ENCODE data around the gene SLC9C1.

GRCh38 chr3:112143251-112143650, 150.8 kb downstream of the SLC9C1 start:
- TF ChIP-seq CTCF (conservative IDR thresholded peaks at IDR 0.05 in 1 of 2, IDR thresholded peaks at IDR 0.05 in 1 of 2; ENCODE audit: low read depth in 1 of 2, low read length in 2 of 2) (no peak), EZH2 (IDR thresholded peaks at IDR 0.05; ENCODE audit: low read length, missing control alignments) (no peak)
